ENCODE data around the gene ZNF106.

ZNF106 gene

GRCh38 chr15:42365921-42366550 lies 124.9 kb downstream of the ZNF106 start:
- peak overlapping the region; percentile 15 to 34 for H3K4me3 ChIP-seq (ENCODE audit: low read depth in 1 of 2, low read length in 1 of 2)
- H3K27ac ChIP-seq, result peak overlapping the region; percentile 87
- no peaks in the 10 kb centered on the region for H3K9me3 ChIP-seq
- H3K4me1 ChIP-seq (ENCODE audit: control insufficient read depth in 1 of 2, insufficient read depth in 1 of 2, low read depth in 1 of 2, low read length in 1 of 2), result peaks cover 100% of the 10 kb centered on the region in 2 experiments
- no peak for TF ChIP-seq CTCF (IDR thresholded peaks at IDR 0.05)
- H3K36me3 ChIP-seq, result no peaks in the 10 kb centered on the region
- no peaks in the 10 kb centered on the region for H3K27me3 ChIP-seq

GRCh38 chr15:42364529-42364928 lies 126.4 kb downstream of the ZNF106 start:
- TF ChIP-seq CTCF (IDR thresholded peaks at IDR 0.05), result no peak
- Histone ChIP-seq H3K4me1 (ENCODE audit: control insufficient read depth in 1 of 2, insufficient read depth in 1 of 2, low read depth in 1 of 2, low read length in 1 of 2) (peaks cover 100% of the 10 kb centered on the region in 2 experiments), H3K27me3 (no peaks in the 10 kb centered on the region), H3K4me3 (ENCODE audit: low read depth in 1 of 2, low read length in 1 of 2) (no peak overlapping the region), H3K27ac (peak overlapping the region; percentile 87), H3K36me3 (no peaks in the 10 kb centered on the region), H3K9me3 (no peaks in the 10 kb centered on the region)

GRCh38 chr15:42363942-42364341 lies 127.0 kb downstream of the ZNF106 start:
- Histone ChIP-seq H3K4me3 (ENCODE audit: low read depth in 1 of 2, low read length in 1 of 2) (no peak overlapping the region), H3K27ac (peak overlapping the region; percentile 87), H3K27me3 (no peaks in the 10 kb centered on the region), H3K36me3 (no peaks in the 10 kb centered on the region), H3K9me3 (no peaks in the 10 kb centered on the region), H3K4me1 (ENCODE audit: control insufficient read depth in 1 of 2, insufficient read depth in 1 of 2, low read depth in 1 of 2, low read length in 1 of 2) (peaks cover 100% of the 10 kb centered on the region in 2 experiments)
- TF ChIP-seq CTCF (IDR thresholded peaks at IDR 0.05), result no peak

- Histone ChIP-seq H3K9me3 (no peaks in the 10 kb centered on the region), H3K27me3 (no peaks in the 10 kb centered on the region), H3K36me3 (no peaks in the 10 kb centered on the region), H3K4me1 (ENCODE audit: control insufficient read depth in 1 of 2, insufficient read depth in 1 of 2, low read depth in 1 of 2, low read length in 1 of 2) (peaks cover 99 to 100% of the 10 kb centered on the region in 2 experiments), H3K27ac (peak overlapping the region; percentile 87), H3K4me3 (ENCODE audit: low read depth in 1 of 2, low read length in 1 of 2) (no peak overlapping the region)
- no peak for TF ChIP-seq CTCF (IDR thresholded peaks at IDR 0.05)
Measured at GRCh38 chr15:42363487-42363886, 127.5 kb downstream of the ZNF106 start.

All from neutrophil (primary cell).